GM23338 (cell line): ENCODE data around the gene LY86. TPM values are rescaled to one million over a fixed set of nuclear protein-coding genes. Genes with fewer than 3 reads are reported as not detected.
A peak's percentile ranks its signal among the peaks of the same experiment; 100 is the strongest.

Experiments used
- ATAC-seq: fragments of 200-7000 bp; cut with Tn5 transposase; 3 replicates; pipeline ENCODE4 v1.9.1; 2020
- DNase-seq: peaks from one replicate; pipeline ENCODE4 v3.0.0-alpha.2; 2015; ENCODE audit warnings: low spot score
- H2AFZ ChIP-seq: fragments of 200-600 bp; sonication (generic); 2 replicates; pipeline ENCODE4 v1.8.0; 2016; ENCODE audit warnings: antibody characterized with exemption, mild to moderate bottlenecking, moderate library complexity
- H3F3A ChIP-seq: fragments of 200-600 bp; sonication (generic); replicated peaks from 2 replicates; pipeline ENCODE4 v1.8.0; 2017; ENCODE audit warnings: antibody characterized with exemption, mixed run types, low read depth
- H3K27ac ChIP-seq: fragments of 200-600 bp; sonication (generic); 2 replicates; pipeline ENCODE4 v1.6.1; 2016; ENCODE audit warnings: low read depth
- H3K27me3 ChIP-seq: fragments of 200-600 bp; sonication (generic); 2 replicates; pipeline ENCODE4 v1.8.0; 2016; ENCODE audit warnings: mild to moderate bottlenecking, mixed run types, moderate library complexity; ENCODE audit not compliant: insufficient read depth
- H3K36me3 ChIP-seq: fragments of 200-600 bp; sonication (generic); 2 replicates; pipeline ENCODE4 v1.8.0; 2016; ENCODE audit warnings: mild to moderate bottlenecking; ENCODE audit not compliant: insufficient read depth
- H3K4me1 ChIP-seq: fragments of 200-600 bp; sonication (generic); 2 replicates; pipeline ENCODE4 v1.8.0; 2016; ENCODE audit warnings: mild to moderate bottlenecking, moderate library complexity; ENCODE audit not compliant: insufficient read depth
- H3K4me2 ChIP-seq: fragments of 200-600 bp; sonication (generic); 2 replicates; pipeline ENCODE4 v1.7.1; 2017; ENCODE audit warnings: mixed run types
- H3K4me3 ChIP-seq: fragments of 200-600 bp; sonication (generic); 2 replicates; pipeline ENCODE4 v1.6.1; 2016; ENCODE audit warnings: mixed run types
- H3K79me2 ChIP-seq: fragments of 200-600 bp; sonication (generic); replicated peaks from 2 replicates; pipeline ENCODE4 v1.8.0; 2017; ENCODE audit warnings: mild to moderate bottlenecking; ENCODE audit not compliant: insufficient read depth
- H3K9me2 ChIP-seq: fragments of 200-600 bp; sonication (generic); 2 replicates; pipeline ENCODE4 v1.8.0; 2017; ENCODE audit not compliant: insufficient read depth
- H4K20me1 ChIP-seq: fragments of 200-600 bp; sonication (generic); replicated peaks from 2 replicates; pipeline ENCODE4 v1.8.0; 2017; ENCODE audit warnings: mild to moderate bottlenecking; ENCODE audit not compliant: insufficient read depth
- H3K27ac Mint-ChIP-seq: 2 replicates; pipeline ENCODE4 v1.8.0; 2020; ENCODE audit warnings: inconsistent platforms, mild to moderate bottlenecking, moderate library complexity, mixed read lengths
- H3K27me3 Mint-ChIP-seq: 3 replicates; pipeline ENCODE4 v1.8.0; 2022; ENCODE audit warnings: low read depth, mild to moderate bottlenecking, moderate library complexity, mixed read lengths, inconsistent platforms; ENCODE audit not compliant: insufficient read depth, poor library complexity
- H3K36me3 Mint-ChIP-seq: 3 replicates; pipeline ENCODE4 v1.8.0; 2021; ENCODE audit warnings: low read depth, mild to moderate bottlenecking, inconsistent platforms, moderate library complexity, mixed read lengths
- H3K4me1 Mint-ChIP-seq: 3 replicates; pipeline ENCODE4 v1.8.0; 2020; ENCODE audit warnings: mild to moderate bottlenecking, inconsistent platforms, mixed read lengths
- H3K4me3 Mint-ChIP-seq: 3 replicates; pipeline ENCODE4 v1.8.0; 2021; ENCODE audit warnings: moderate library complexity, mild to moderate bottlenecking, inconsistent platforms, mixed read lengths
- H3K9me3 Mint-ChIP-seq: 3 replicates; pipeline ENCODE4 v1.8.0; 2020; ENCODE audit warnings: moderate library complexity, mild to moderate bottlenecking, inconsistent platforms, mixed read lengths
- CREB1 ChIP-seq: fragments of 250-450 bp; sonication (Bioruptor Pico); IDR thresholded peaks from 2 replicates; pipeline ENCODE4 v1.5.0; 2020; ENCODE audit warnings: low read depth, mild to moderate bottlenecking, moderate library complexity
- CTCF ChIP-seq, 2 experiments: fragments of 200-600 bp in 1 of 2; sonication (generic) in 1 of 2; conservative IDR thresholded peaks; 2 replicates each; pipeline versions ENCODE4 v1.5.1 to v1.6.1; 2016 to 2017; ENCODE audit warnings: antibody characterized with exemption in 2 of 2, low read depth in 2 of 2, mild to moderate bottlenecking in 2 of 2, moderate library complexity in 1 of 2
- ETS1 ChIP-seq: IDR thresholded peaks from 2 replicates; pipeline ENCODE4 v1.6.1; 2016; ENCODE audit warnings: antibody characterized with exemption
- EZH2 ChIP-seq: fragments of 200-600 bp; sonication (generic); IDR thresholded peaks from one replicate; pipeline ENCODE4 v1.8.0; 2017; ENCODE audit warnings: antibody characterized with exemption, mild to moderate bottlenecking, low read depth; ENCODE audit not compliant: unreplicated experiment
- EZH2phosphoT487 ChIP-seq: fragments of 200-600 bp; sonication (generic); IDR thresholded peaks from one replicate; pipeline ENCODE4 v1.8.1; 2018; ENCODE audit warnings: antibody characterized with exemption; ENCODE audit not compliant: unreplicated experiment
- JUNB ChIP-seq: IDR thresholded peaks from one replicate; pipeline ENCODE4 v1.6.1; 2016; ENCODE audit warnings: antibody characterized with exemption; ENCODE audit not compliant: unreplicated experiment
- NANOG ChIP-seq: IDR thresholded peaks from 2 replicates; pipeline ENCODE4 v1.6.1; 2016; ENCODE audit warnings: antibody characterized with exemption, borderline replicate concordance
- POLR2AphosphoS5 ChIP-seq: IDR thresholded peaks from 2 replicates; pipeline ENCODE4 v1.6.1; 2016; ENCODE audit warnings: antibody characterized with exemption, low read depth
- REST ChIP-seq: IDR thresholded peaks from one replicate; pipeline ENCODE4 v1.6.1; 2018; ENCODE audit warnings: antibody characterized with exemption; ENCODE audit not compliant: unreplicated experiment
- STAT1 ChIP-seq: IDR thresholded peaks from one replicate; pipeline ENCODE4 v1.6.1; 2016; ENCODE audit warnings: antibody characterized with exemption; ENCODE audit not compliant: unreplicated experiment
- ZNF114 ChIP-seq: fragments of 250-450 bp; sonication (Bioruptor Pico); IDR thresholded peaks from 2 replicates; pipeline ENCODE4 v1.5.0; 2020; ENCODE audit warnings: mild to moderate bottlenecking, moderate library complexity
- ZNF331 ChIP-seq: fragments of 250-450 bp; sonication (Bioruptor Pico); IDR thresholded peaks from 2 replicates; pipeline ENCODE4 v1.5.0; 2020; ENCODE audit warnings: low read depth, mild to moderate bottlenecking, moderate library complexity
- ZNF462 ChIP-seq: fragments of 250-450 bp; sonication (Bioruptor Pico); IDR thresholded peaks from 2 replicates; pipeline ENCODE4 v1.5.0; 2020; ENCODE audit warnings: mild to moderate bottlenecking, moderate library complexity
- polyA plus RNA-seq: library from polyadenylated mRNA; unstranded; fragments of >200 nt; fragmentation: Nextera tagmentation; extraction: Ambion mirVana; gene quantifications from 2 replicates; pipeline ENCODE4 v1.2.1, GENCODE V29; 2016
- total RNA-seq: library from RNA; depleted of rRNA; stranded (reverse); fragments of >200 nt; shearing (Covaris generic); gene quantifications from 2 replicates; pipeline ENCODE4 v1.2.3, GENCODE V29; 2014

The LY86 gene
- total and polyA plus RNA-seq, 2 experiments from 2014 or later: 0.29 TPM; not detected in 1

GRCh38 chr6:6695625-6696276 lies 107.2 kb downstream of the LY86 start:
- TF ChIP-seq POLR2AphosphoS5 (no peak), JUNB (no peak), ZNF114 (CRISPR knock-in tag) (no peak), EZH2phosphoT487 (no peak), ZNF331 (CRISPR knock-in tag) (no peak), REST (no peak), NANOG (no peak), EZH2 (no peak), CTCF (conservative IDR thresholded peaks at IDR 0.05; ENCODE audit: low read depth in 2 of 2) (no peak), CREB1 (no peak), STAT1 (no peak), ZNF462 (CRISPR knock-in tag) (no peak), ETS1 (no peak)
- peaks cover 21% of the 10 kb centered on the region for H3K27me3 Mint-ChIP-seq
- Histone ChIP-seq H3K27me3 (no peaks in the 10 kb centered on the region), H3K36me3 (no peaks in the 10 kb centered on the region), H3K27ac (no peak overlapping the region), H4K20me1 (no peaks in the 10 kb centered on the region), H3K9me2 (peaks cover 11% of the 10 kb centered on the region), H3K79me2 (no peaks in the 10 kb centered on the region), H3F3A (0 out of 2 replicates have a peak, but pooled peaks cover 8% of the 10 kb centered on the region), H3K4me1 (peaks cover 33% of the 10 kb centered on the region), H3K4me3 (peak overlapping the region; percentile 43), H3K4me2 (peak overlapping the region; percentile 80), H2AFZ (0 out of 2 replicates have a peak overlapping the region, but pooled peaks have one; percentile 82)
- H3K4me1 Mint-ChIP-seq: peaks cover 40% of the 10 kb centered on the region
- H3K36me3 Mint-ChIP-seq: no peaks in the 10 kb centered on the region
- peak overlapping the region; percentile 50; the same call in 2 of the 3 replicates for H3K4me3 Mint-ChIP-seq
- DNase-seq: no peak
- H3K9me3 Mint-ChIP-seq: no peaks in the 10 kb centered on the region; the same call in 2 of the 3 replicates
- ATAC-seq: no peak
- H3K27ac Mint-ChIP-seq: no peak overlapping the region
